Activated B cell treated with CpG ODN at 0.5 μM for 24 hours (primary cell): Measurements from ENCODE around the gene WWP2. TPM values are rescaled to one million over a fixed set of nuclear protein-coding genes. Genes with fewer than 3 reads are reported as not detected.
A peak's percentile ranks its signal among the peaks of the same experiment; 100 is the strongest.

ENCODE experiments used
- ATAC-seq: fragments of 200-7000 bp; cut with Tn5 transposase; one replicate; pipeline ENCODE4 v1.10.0; 2021; ENCODE audit warnings: low read depth, mild to moderate bottlenecking, moderate library complexity
- CTCF ChIA-PET: fragments of 350-600 bp; sonication (Branson Sonifier 250); formaldehyde crosslinking; loops from one replicate; lab custom pipeline; 2021; ENCODE audit warnings: antibody characterized with exemption; lab: Charles Lee
- POLR2A ChIA-PET: fragments of 350-600 bp; sonication (Branson Sonifier 250); formaldehyde crosslinking; loops from one replicate; lab custom pipeline; 2021; ENCODE audit warnings: antibody characterized with exemption; lab: Charles Lee
- DNase-seq: peaks from one replicate; pipeline ENCODE4 v3.0.0; 2022
- H3K27ac Mint-ChIP-seq: one replicate; pipeline ENCODE4 v1.8.0; 2020; ENCODE audit warnings: mixed read lengths
- H3K27me3 Mint-ChIP-seq: one replicate; pipeline ENCODE4 v1.8.0; 2021; ENCODE audit warnings: mixed read lengths
- H3K36me3 Mint-ChIP-seq: one replicate; pipeline ENCODE4 v1.8.0; 2021; ENCODE audit warnings: low read depth, mixed read lengths
- H3K4me1 Mint-ChIP-seq: one replicate; pipeline ENCODE4 v1.8.0; 2021; ENCODE audit warnings: mixed read lengths
- H3K4me3 Mint-ChIP-seq: one replicate; pipeline ENCODE4 v1.8.0; 2020; ENCODE audit warnings: mild to moderate bottlenecking, mixed read lengths
- H3K9me3 Mint-ChIP-seq: one replicate; pipeline ENCODE4 v1.8.0; 2020; ENCODE audit warnings: mixed read lengths
- CTCF ChIP-seq: fragments of 200-600 bp; IDR thresholded peaks from one replicate; pipeline ENCODE4 v1.8.0; 2022; ENCODE audit warnings: antibody characterized with exemption, mild to moderate bottlenecking
- intact Hi-C: fragments of 100-400 bp; cut with micrococcal nuclease; formaldehyde crosslinking; loops from one replicate; pipeline ENCODE4 v1.15.1; 2024
- total RNA-seq: library from RNA; stranded (reverse); gene quantifications from 2 replicates; pipeline ENCODE4 v1.2.3, GENCODE V29; 2022

Gene WWP2
- total RNA-seq, 1 donor from 2014 or later = 80.8 TPM

GRCh38 chr16:69732101-69732500, 30.0 kb upstream of the WWP2 start:
- H3K4me1 Mint-ChIP-seq = peaks cover 3% of the 10 kb centered on the region
- no peak for TF ChIP-seq CTCF
- no peaks in the 10 kb centered on the region for H3K36me3 Mint-ChIP-seq
- H3K27ac Mint-ChIP-seq = no peak overlapping the region
- H3K4me3 Mint-ChIP-seq = no peak overlapping the region
- ChIA-PET POLR2A (interaction anchor here (0.7 kb wide), 1 partner anchor 11 kb away, joined by 10 read pairs; no protein-coding TSS in a partner anchor), CTCF (interaction anchor here (0.7 kb wide), 1 partner anchor 9 kb away, joined by 4 read pairs; no protein-coding TSS in a partner anchor)
- DNase-seq (no peak), ATAC-seq (no peak)
- intact Hi-C loops = no loop called here
- H3K9me3 Mint-ChIP-seq = no peaks in the 10 kb centered on the region
- H3K27me3 Mint-ChIP-seq = no peaks in the 10 kb centered on the region

- DNase-seq (no peak), ATAC-seq (no peak)
- intact Hi-C loops = no loop called here
- TF ChIP-seq CTCF = no peak
- peaks cover 63% of the 10 kb centered on the region for H3K36me3 Mint-ChIP-seq
- ChIA-PET CTCF (interaction anchor here (0.6 kb wide), 1 partner anchor 10 kb away, joined by 4 read pairs; no protein-coding TSS in a partner anchor), POLR2A (interaction anchor here (0.5 to 1.2 kb wide), 2 partner anchors 10 to 13 kb away, joined by 4 read pairs; partner anchors contain the start of gene NOB1)
- H3K4me1 Mint-ChIP-seq = no peaks in the 10 kb centered on the region
- H3K27me3 Mint-ChIP-seq = no peaks in the 10 kb centered on the region
- no peak overlapping the region for H3K4me3 Mint-ChIP-seq
- H3K9me3 Mint-ChIP-seq = no peaks in the 10 kb centered on the region
- no peak overlapping the region for H3K27ac Mint-ChIP-seq
Measured at GRCh38 chr16:69741519-69741918, 20.6 kb upstream of the WWP2 start.

- no peak for TF ChIP-seq CTCF
- ATAC-seq (no peak), DNase-seq (no peak)
- CTCF ChIA-PET = interaction anchor here (0.6 kb wide), 2 partner anchors 10 to 520 kb away, joined by 3 to 4 read pairs; no protein-coding TSS in a partner anchor
- Mint-ChIP-seq H3K4me3 (no peak overlapping the region), H3K27me3 (no peaks in the 10 kb centered on the region), H3K9me3 (no peaks in the 10 kb centered on the region), H3K27ac (no peak overlapping the region), H3K4me1 (no peaks in the 10 kb centered on the region), H3K36me3 (peaks cover 68% of the 10 kb centered on the region)
- intact Hi-C loops = no loop called here
- POLR2A ChIA-PET = interaction anchor here (0.5 to 1.2 kb wide), 5 partner anchors 10 to 17 kb away, joined by 3 to 10 read pairs (median 4); partner anchors contain the start of gene NOB1
Measured at GRCh38 chr16:69741951-69742904, 19.9 kb upstream of the WWP2 start.

- POLR2A ChIA-PET = no interaction called here
- CTCF ChIA-PET = interaction anchor here (1.3 kb wide), 1 partner anchor 10 kb away, joined by 3 read pairs; the partner anchor contains the start of gene NOB1
Measured at GRCh38 chr16:69744363-69745231, 17.5 kb upstream of the WWP2 start.

More at GRCh38 chr16:69744363-69745231, 17.5 kb upstream of the WWP2 start:
- H3K4me3 Mint-ChIP-seq = no peak overlapping the region
- H3K4me1 Mint-ChIP-seq = no peaks in the 10 kb centered on the region
- intact Hi-C loops = no loop called here
- no peak for TF ChIP-seq CTCF
- peak overlapping the region; percentile 53 for H3K27ac Mint-ChIP-seq
- ATAC-seq = no peak
- no peaks in the 10 kb centered on the region for H3K9me3 Mint-ChIP-seq
- H3K36me3 Mint-ChIP-seq = peaks cover 90% of the 10 kb centered on the region
- no peak for DNase-seq
- H3K27me3 Mint-ChIP-seq = no peaks in the 10 kb centered on the region
